Amygdala (tissue), 56 donors: Measurements from ENCODE around the gene TAS2R19.
A peak's percentile ranks its signal among the peaks of the same experiment; 100 is the strongest.
"Not testable (repeated sequence)": the region's sequence is repeated elsewhere in the genome, so short reads cannot be mapped to it uniquely, and the experiment has no call there.

ENCODE experiments used
- DNase-seq, 56 donors: peaks; one replicate each; lab custom pipeline; 2025; lab: John Stamatoyannopoulos, UW

Gene TAS2R19

GRCh38 chr12:11022520-11022919 lies at the start of gene TAS2R19:
Gene TAS2R19, minus strand, starts transcription at chr12:11022620. Its CDS starts 49 bp downstream, at chr12:11022571.
- DNase-seq = no peak

GRCh38 chr12:11071414-11071813 lies 49.0 kb upstream of the TAS2R19 start:
- no peak for DNase-seq

- no peak for DNase-seq
Measured at GRCh38 chr12:11070999-11071398, 48.6 kb upstream of the TAS2R19 start.

GRCh38 chr12:11069854-11070365 lies 47.5 kb upstream of the TAS2R19 start:
- no peak for DNase-seq

GRCh38 chr12:11067514-11067913 lies 45.1 kb upstream of the TAS2R19 start:
- DNase-seq = no peak

- not testable (repeated sequence) for DNase-seq
Measured at GRCh38 chr12:11062194-11062593, 39.8 kb upstream of the TAS2R19 start, which contains the start of gene TAS2R46. Gene TAS2R46, minus strand, starts transcription at chr12:11062294. Its CDS starts 0 bp downstream, at chr12:11062294.

GRCh38 chr12:11059784-11060183 lies 37.4 kb upstream of the TAS2R19 start:
- DNase-seq = no peak

- no peak for DNase-seq
Measured at GRCh38 chr12:11059041-11059440, 36.6 kb upstream of the TAS2R19 start.

GRCh38 chr12:11055306-11055705 lies 32.9 kb upstream of the TAS2R19 start:
- no peak for DNase-seq

- not testable (repeated sequence) for DNase-seq
Measured at GRCh38 chr12:11049806-11050531, 27.5 kb upstream of the TAS2R19 start.

GRCh38 chr12:11041366-11041765 lies 18.9 kb upstream of the TAS2R19 start:
- DNase-seq = not testable (repeated sequence)

GRCh38 chr12:11040162-11040561 lies 17.7 kb upstream of the TAS2R19 start:
- no peak for DNase-seq

GRCh38 chr12:11039171-11039570 lies 16.8 kb upstream of the TAS2R19 start:
- DNase-seq = no peak

- not testable (repeated sequence) for DNase-seq
Measured at GRCh38 chr12:11033959-11034358, 11.5 kb upstream of the TAS2R19 start.

- no peak for DNase-seq
Measured at GRCh38 chr12:11031307-11031706, 8.9 kb upstream of the TAS2R19 start, which contains the start of gene TAS2R31. Gene TAS2R31, minus strand, starts transcription at chr12:11031407. Its CDS starts 72 bp downstream, at chr12:11031335.

- no peak for DNase-seq
Measured at GRCh38 chr12:11026118-11026517, 3.7 kb upstream of the TAS2R19 start.

- DNase-seq = no peak
Measured at GRCh38 chr12:11023387-11023786, 967 bp upstream of the TAS2R19 start.

- peak in 11 of 56 donors; percentile 1 to 44 (median 7) for DNase-seq
Measured at GRCh38 chr12:11016937-11017336, 5.5 kb downstream of the TAS2R19 start.

GRCh38 chr12:11015775-11016430 lies 6.5 kb downstream of the TAS2R19 start:
- DNase-seq = peak in 1 of 56 donors; percentile 1

GRCh38 chr12:11014234-11014633 lies 8.2 kb downstream of the TAS2R19 start:
- no peak for DNase-seq

GRCh38 chr12:11007608-11008007 lies 14.8 kb downstream of the TAS2R19 start:
- DNase-seq = no peak

- no peak for DNase-seq
Measured at GRCh38 chr12:10998204-10998603, 24.2 kb downstream of the TAS2R19 start, which contains the start of gene TAS2R20. Gene TAS2R20, minus strand, starts transcription at chr12:10998304. Its CDS starts 429 bp downstream, at chr12:10997875.
